ENCODE measurements around the gene ZNF844.

ZNF844 gene

DNA sequence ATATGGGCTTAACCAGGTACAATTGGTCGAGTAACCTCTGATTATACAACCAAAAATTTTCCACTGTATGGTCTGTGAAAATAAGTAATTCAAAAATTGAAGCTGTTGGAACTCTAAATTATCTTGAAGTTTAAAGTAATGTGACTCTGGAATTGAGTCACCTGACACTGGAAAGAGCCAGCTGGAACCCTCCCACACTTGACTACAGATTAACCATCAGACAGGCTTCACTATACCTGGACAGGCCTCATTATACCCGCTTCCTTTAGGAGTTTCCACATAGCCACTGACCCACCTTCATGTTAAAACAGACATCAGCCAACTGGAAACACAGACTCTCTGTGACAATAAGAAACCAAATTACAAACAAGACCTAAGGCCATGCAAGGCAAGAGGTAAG, 30.3 kb upstream of the ZNF844 start:
- Histone ChIP-seq H3K27me3 (ENCODE audit: insufficient read depth, poor library complexity, severe bottlenecking) (no peaks in the 10 kb centered on the region), H3K4me3 (replicated peaks; ENCODE audit: insufficient read depth, low read length) (no peak overlapping the region), H3K27ac (replicated peaks) (no peak overlapping the region)
- DNase-seq (ENCODE audit: low read depth in 1 of 2, low spot score in 1 of 2) = no peak
- TF ChIP-seq REST (IDR thresholded peaks at IDR 0.05; ENCODE audit: insufficient replicate concordance, low read depth) = no peak
- TF ChIP-seq CTCF (IDR thresholded peaks at IDR 0.05; ENCODE audit: insufficient read depth, low read length) = no peak
- no peak for TF ChIP-seq SPI1 (IDR thresholded peaks at IDR 0.05; ENCODE audit: borderline replicate concordance, low read depth)
- no peak for TF ChIP-seq GABPA (IDR thresholded peaks at IDR 0.05; ENCODE audit: low read depth)
- TF ChIP-seq POLR2AphosphoS5 (IDR thresholded peaks at IDR 0.05; ENCODE audit: low read depth) = no peak

GRCh38 chr19:12034620-12035019, 29.9 kb upstream of the ZNF844 start:
- Histone ChIP-seq H3K27me3 (ENCODE audit: insufficient read depth, poor library complexity, severe bottlenecking) (no peaks in the 10 kb centered on the region), H3K4me3 (replicated peaks; ENCODE audit: insufficient read depth, low read length) (no peak overlapping the region), H3K27ac (replicated peaks) (no peak overlapping the region)
- TF ChIP-seq REST (IDR thresholded peaks at IDR 0.05; ENCODE audit: insufficient replicate concordance, low read depth) (no peak), CTCF (IDR thresholded peaks at IDR 0.05; ENCODE audit: insufficient read depth, low read length) (no peak), GABPA (IDR thresholded peaks at IDR 0.05; ENCODE audit: low read depth) (no peak), POLR2AphosphoS5 (IDR thresholded peaks at IDR 0.05; ENCODE audit: low read depth) (no peak), SPI1 (IDR thresholded peaks at IDR 0.05; ENCODE audit: borderline replicate concordance, low read depth) (no peak)
- DNase-seq (ENCODE audit: low read depth in 1 of 2, low spot score in 1 of 2) = no peak

- Histone ChIP-seq H3K4me3 (replicated peaks; ENCODE audit: insufficient read depth, low read length) (no peak within 1 kb of the TSS), H3K27me3 (ENCODE audit: insufficient read depth, poor library complexity, severe bottlenecking) (no peaks in the 10 kb centered on the region), H3K27ac (replicated peaks) (no peak within 1 kb of the TSS)
- TF ChIP-seq GABPA (IDR thresholded peaks at IDR 0.05; ENCODE audit: low read depth) (no peak), CTCF (IDR thresholded peaks at IDR 0.05; ENCODE audit: insufficient read depth, low read length) (no peak), SPI1 (IDR thresholded peaks at IDR 0.05; ENCODE audit: borderline replicate concordance, low read depth) (no peak), POLR2AphosphoS5 (IDR thresholded peaks at IDR 0.05; ENCODE audit: low read depth) (no peak), REST (IDR thresholded peaks at IDR 0.05; ENCODE audit: insufficient replicate concordance, low read depth) (no peak)
- peak in 1 of 2 experiments; percentile 1 for DNase-seq (ENCODE audit: low read depth in 1 of 2, low spot score in 1 of 2)
Measured at GRCh38 chr19:12035220-12036172, 29.0 kb upstream of the ZNF844 start, which contains the start of gene ZNF433. ZNF433 (minus strand) TSS chr19:12035679; CDS start chr19:12035539, 140 bp downstream.

Data from HL-60 (cell line).